ENCODE data around the gene CAPN8. TPM values are rescaled to one million over a fixed set of nuclear protein-coding genes. Genes with fewer than 3 reads are reported as not detected.

Gene CAPN8
- total RNA-seq, 1 donor, result not detected

DNA sequence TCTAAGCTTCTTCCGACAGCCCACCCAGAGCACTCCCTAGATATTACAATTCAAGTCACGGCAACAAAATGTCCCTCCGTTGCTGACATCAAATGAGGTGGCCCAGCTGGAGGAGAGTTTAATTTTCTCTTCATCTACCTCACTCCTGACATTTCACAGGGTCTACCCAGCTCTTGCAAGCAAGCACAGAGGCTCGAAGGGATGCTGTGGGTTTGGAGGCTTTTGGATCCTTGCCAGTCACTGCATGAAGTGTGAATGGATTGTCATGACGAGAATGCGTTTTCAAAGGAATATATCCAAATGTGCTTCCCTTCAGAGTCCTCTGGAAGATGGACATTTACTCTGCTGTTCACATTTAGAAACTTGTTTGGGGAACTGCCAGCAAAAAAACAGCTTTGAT lies 33.5 kb downstream of the CAPN8 start:
- TF ChIP-seq, protein P1, sequence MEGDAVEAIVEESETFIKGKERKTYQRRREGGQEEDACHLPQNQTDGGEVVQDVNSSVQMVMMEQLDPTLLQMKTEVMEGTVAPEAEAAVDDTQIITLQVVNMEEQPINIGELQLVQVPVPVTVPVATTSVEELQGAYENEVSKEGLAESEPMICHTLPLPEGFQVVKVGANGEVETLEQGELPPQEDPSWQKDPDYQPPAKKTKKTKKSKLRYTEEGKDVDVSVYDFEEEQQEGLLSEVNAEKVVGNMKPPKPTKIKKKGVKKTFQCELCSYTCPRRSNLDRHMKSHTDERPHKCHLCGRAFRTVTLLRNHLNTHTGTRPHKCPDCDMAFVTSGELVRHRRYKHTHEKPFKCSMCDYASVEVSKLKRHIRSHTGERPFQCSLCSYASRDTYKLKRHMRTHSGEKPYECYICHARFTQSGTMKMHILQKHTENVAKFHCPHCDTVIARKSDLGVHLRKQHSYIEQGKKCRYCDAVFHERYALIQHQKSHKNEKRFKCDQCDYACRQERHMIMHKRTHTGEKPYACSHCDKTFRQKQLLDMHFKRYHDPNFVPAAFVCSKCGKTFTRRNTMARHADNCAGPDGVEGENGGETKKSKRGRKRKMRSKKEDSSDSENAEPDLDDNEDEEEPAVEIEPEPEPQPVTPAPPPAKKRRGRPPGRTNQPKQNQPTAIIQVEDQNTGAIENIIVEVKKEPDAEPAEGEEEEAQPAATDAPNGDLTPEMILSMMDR (IDR thresholded peaks at IDR 0.05; ENCODE audit: insufficient read depth, low read length), result no peak
- no peak for DNase-seq (ENCODE audit: low read depth)
- no peak overlapping the region for H3K4me3 ChIP-seq (ENCODE audit: low read depth, low read length)

GRCh38 chr1:223631473-223631872 lies 34.0 kb downstream of the CAPN8 start:
- TF ChIP-seq, protein P1 (IDR thresholded peaks at IDR 0.05; ENCODE audit: insufficient read depth, low read length), result no peak
- no peak overlapping the region for H3K4me3 ChIP-seq (ENCODE audit: low read depth, low read length)
- DNase-seq (ENCODE audit: low read depth), result no peak

- no peak overlapping the region for H3K4me3 ChIP-seq (ENCODE audit: low read depth, low read length)
- TF ChIP-seq, protein P1 (IDR thresholded peaks at IDR 0.05; ENCODE audit: insufficient read depth, low read length), result no peak
- no peak for DNase-seq (ENCODE audit: low read depth)
These were observed 36.4 kb downstream of the CAPN8 start for GRCh38 chr1:223629126-223629457.

GRCh38 chr1:223628233-223629125 lies 37.0 kb downstream of the CAPN8 start:
- DNase-seq (ENCODE audit: low read depth), result peak; percentile 38
- H3K4me3 ChIP-seq (ENCODE audit: low read depth, low read length), result no peak overlapping the region
- TF ChIP-seq, protein P1 (IDR thresholded peaks at IDR 0.05; ENCODE audit: insufficient read depth, low read length), result peak; percentile 54

GRCh38 chr1:223622132-223622842 lies 43.2 kb downstream of the CAPN8 start:
- TF ChIP-seq, protein P1 (IDR thresholded peaks at IDR 0.05; ENCODE audit: insufficient read depth, low read length), result no peak
- no peak for DNase-seq (ENCODE audit: low read depth)
- no peak overlapping the region for H3K4me3 ChIP-seq (ENCODE audit: low read depth, low read length)

- DNase-seq (ENCODE audit: low read depth), result no peak
- no peak overlapping the region for H3K4me3 ChIP-seq (ENCODE audit: low read depth, low read length)
- TF ChIP-seq, protein P1 (IDR thresholded peaks at IDR 0.05; ENCODE audit: insufficient read depth, low read length), result no peak
These were observed 44.2 kb downstream of the CAPN8 start for GRCh38 chr1:223621312-223621734.
